GM19324 (cell line): ENCODE results near the gene NUMBL.
"Not testable (repeated sequence)": the region's sequence is repeated elsewhere in the genome, so short reads cannot be mapped to it uniquely, and the experiment has no call there.

ENCODE experiments used
- ATAC-seq: cut with Tn5 transposase; IDR thresholded peaks from one replicate; pipeline ENCODE4 v1.9.1; 2021; ENCODE audit warnings: mild to moderate bottlenecking, moderate library complexity; ENCODE audit not compliant: unreplicated experiment, low FRiP score

NUMBL gene

DNA sequence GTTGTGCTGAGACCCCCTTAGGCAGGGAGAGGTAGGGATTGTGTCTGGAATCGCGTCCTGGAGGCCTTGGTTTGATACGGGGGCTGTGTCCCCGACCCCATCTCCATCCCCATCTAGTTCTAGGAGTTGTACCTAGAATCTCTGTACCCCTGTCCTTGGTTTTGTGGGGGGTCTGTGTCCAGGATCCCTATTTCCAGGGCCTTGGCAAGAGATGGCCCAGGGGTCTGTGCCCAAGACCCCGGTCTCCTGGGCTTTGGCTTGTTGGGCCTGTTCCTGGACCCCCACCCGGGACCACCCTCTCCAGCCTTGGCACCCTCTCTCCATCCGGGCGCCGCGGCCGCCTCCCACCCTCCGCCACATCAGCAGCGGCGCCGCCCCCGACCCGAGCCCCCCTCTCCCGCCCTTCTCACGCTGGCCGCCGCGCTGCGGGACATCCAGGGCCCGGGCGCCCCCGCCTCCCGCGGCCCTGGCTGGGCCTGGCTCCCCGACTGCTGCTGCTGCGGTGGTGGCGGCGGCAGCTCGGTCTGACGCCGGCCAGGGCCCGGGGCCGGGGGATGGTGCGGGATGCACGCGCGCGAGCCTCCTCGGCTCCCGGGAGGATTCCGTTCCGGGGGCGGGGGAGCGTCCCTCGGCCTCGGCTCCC is at the start of gene NUMBL:
Gene NUMBL (minus strand): TSS at position 602 of the 643 bp plus-strand sequence. CDS start 168 bp downstream, at position 434.
- ATAC-seq, result peak; percentile 9

DNA sequence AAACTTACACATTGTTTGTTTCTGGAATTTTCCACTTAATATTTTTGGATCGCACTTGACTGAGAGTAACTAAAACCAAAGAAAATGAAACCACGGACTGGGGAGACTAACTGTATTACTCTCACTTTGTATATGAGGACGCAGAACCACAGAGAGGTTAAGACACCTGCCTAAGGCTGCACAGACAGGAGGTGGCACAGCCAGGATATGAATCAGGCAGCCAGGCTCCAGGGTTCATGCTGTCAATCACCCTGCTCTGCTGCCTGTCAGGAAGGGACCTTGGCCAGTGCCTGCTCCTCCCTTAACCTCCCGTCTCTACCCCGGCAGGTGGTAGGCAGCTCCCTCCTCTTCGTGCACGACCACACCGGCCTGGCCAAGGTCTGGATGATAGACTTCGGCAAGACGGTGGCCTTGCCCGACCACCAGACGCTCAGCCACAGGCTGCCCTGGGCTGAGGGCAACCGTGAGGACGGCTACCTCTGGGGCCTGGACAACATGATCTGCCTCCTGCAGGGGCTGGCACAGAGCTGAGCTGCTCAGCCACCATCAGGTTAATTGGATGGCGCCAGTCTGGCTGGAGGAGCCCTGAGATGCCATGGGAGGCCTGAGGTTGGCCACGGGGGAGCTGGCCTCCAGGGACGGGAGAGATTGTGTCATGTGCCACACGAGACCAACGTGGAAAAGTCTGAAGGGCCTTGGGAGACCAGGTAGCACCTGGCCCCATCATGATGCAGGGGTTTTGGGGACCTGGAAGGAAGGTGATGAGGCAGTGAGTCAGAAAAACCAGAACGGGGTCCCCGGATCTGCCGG is 48.8 kb upstream of the NUMBL start:
- ATAC-seq, result no peak

GRCh38 chr19:40737102-40737644 is 46.7 kb upstream of the NUMBL start:
- ATAC-seq, result no peak

DNA sequence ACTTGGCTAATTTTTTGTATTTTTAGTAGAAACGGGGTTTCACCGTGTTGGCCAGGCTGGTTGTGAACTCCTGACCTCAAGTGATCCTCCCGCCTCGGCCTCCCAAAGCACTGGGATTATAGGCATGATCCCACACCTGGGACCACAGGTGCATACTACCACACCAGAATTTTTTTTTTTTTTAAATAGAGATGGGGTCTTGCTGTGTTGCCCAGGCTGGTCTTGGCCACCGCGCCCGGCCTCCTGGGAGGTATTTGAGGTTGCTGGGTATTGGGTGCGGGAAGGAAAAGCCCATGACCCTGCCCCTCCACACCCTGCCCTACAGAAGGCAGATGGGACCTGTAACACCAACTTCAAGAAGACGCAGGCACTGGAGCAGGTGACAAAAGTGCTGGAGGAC is 46.2 kb upstream of the NUMBL start:
- no peak for ATAC-seq

- ATAC-seq, result no peak
Measured at GRCh38 chr19:40735013-40735771, 44.7 kb upstream of the NUMBL start.

- no peak for ATAC-seq
Measured at GRCh38 chr19:40733149-40733548, 42.7 kb upstream of the NUMBL start.

GRCh38 chr19:40732304-40732703 is 41.9 kb upstream of the NUMBL start:
- not testable (repeated sequence) for ATAC-seq

GRCh38 chr19:40730065-40730464 is 39.6 kb upstream of the NUMBL start:
- not testable (repeated sequence) for ATAC-seq

DNA sequence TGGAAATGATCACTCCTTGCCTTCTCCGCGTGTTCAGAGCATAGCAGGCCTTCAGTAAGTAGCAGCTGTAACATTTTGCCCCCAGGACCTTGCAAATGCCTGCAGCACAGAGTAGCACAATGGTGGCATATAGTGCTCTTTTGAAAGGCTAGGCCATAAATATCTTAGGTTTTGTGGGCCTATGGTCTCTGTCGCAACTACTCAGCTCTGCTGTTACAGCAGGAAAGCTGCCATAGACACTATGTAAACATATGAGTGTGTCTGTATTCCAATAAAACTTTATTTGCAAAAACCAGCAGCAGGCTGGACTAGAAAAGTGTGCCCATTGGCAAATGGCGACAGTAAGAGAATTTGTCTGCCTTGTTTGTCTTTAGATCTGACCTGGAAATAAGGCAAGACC is 35.8 kb upstream of the NUMBL start:
- ATAC-seq, result no peak

- ATAC-seq, result no peak
Measured at GRCh38 chr19:40724855-40725254, 34.4 kb upstream of the NUMBL start.

- no peak for ATAC-seq
Measured at GRCh38 chr19:40724315-40724714, 33.9 kb upstream of the NUMBL start.

DNA sequence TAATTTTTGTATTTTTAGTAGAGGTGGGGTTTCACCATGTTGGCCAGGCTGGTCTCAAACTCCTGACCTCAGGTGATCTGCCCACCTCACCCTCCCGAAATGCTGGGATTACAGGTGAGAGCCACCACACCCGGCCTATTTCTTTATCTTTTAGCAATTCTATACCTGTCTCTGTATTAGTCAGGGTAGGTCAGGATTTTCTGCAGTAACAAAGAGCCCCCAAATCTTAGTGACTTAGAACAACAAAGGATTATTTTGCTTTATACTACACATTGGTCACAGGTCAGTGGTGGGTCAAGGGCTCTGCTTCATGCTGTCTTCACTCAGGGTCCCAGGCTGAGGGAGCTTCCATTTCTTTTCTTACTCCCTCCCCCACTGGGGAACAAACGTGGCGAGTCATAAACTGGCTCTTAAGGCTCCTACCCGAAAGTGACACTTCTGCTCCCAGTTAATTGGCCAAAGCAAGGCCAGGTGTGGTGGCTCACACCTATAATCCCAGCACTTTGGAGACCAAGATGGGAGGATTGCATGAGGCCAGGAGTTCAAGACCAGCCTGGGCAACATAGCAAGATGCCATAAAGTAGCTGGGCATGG is 33.3 kb upstream of the NUMBL start:
- ATAC-seq, result no peak

DNA sequence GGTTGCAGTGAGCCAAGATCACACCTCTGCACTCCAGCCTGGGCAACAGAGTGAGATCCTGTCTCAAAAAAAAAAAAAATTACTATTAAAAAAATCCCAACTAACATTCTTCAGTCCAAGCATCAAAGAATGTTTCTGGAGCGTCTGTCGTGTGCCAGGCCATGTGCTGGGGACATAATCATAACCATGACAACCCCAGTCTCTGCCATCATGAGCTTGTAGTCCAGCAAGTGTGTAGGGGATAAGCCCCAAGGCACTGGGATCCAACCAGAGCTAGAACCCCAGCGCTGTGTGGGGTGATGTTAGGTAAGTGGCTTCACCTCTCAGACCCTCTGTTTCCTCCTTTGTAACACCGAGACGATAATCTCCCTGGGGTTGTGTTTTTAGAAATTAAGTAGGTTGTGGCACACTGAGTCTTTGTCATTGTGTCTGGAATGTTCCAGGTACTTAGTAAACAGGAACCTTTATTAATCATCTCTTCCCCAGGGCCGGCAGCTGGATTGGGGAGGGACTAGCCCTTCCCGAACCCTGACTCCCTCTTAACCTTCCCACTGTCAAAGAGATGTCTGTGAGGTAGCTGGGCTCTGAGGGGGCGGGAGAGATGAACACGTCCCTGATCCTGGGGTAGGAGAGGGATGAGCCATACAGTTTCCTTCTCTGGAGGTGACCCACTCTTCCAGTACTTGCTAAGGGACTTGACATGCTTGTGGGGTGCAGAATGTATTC is 31.6 kb upstream of the NUMBL start:
- ATAC-seq, result no peak

- no peak for ATAC-seq
Measured at GRCh38 chr19:40721140-40721486, 30.7 kb upstream of the NUMBL start.

- no peak for ATAC-seq
Measured at GRCh38 chr19:40719414-40719894, 29.0 kb upstream of the NUMBL start.

- no peak for ATAC-seq
Measured at GRCh38 chr19:40718774-40719391, 28.4 kb upstream of the NUMBL start.

GRCh38 chr19:40717880-40718773 is 27.7 kb upstream of the NUMBL start:
- ATAC-seq, result no peak

GRCh38 chr19:40717325-40717879 is 27.0 kb upstream of the NUMBL start:
- ATAC-seq, result peak; percentile 2
